Right atrium auricular region (tissue), 2 donors: ENCODE data around the gene PDE6G. TPM values are rescaled to one million over a fixed set of nuclear protein-coding genes. Genes with fewer than 3 reads are reported as not detected.
A peak's percentile ranks its signal among the peaks of the same experiment; 100 is the strongest.

Source experiments
- DNase-seq: peaks from one replicate; pipeline ENCODE4 v3.0.0-alpha.2; 2019; ENCODE audit warnings: low spot score
- H3K27ac ChIP-seq, 2 donors: fragments of 200-600 bp; sonication (generic); 1 replicate in 1 of 2; 2 replicates in 1 of 2; pipeline ENCODE4 v1.5.1; 2016 to 2019
- H3K27me3 ChIP-seq, 2 donors: fragments of 200-600 bp; sonication (generic); one replicate each; pipeline versions ENCODE4 v1.5.1 to v1.6.0; 2017 to 2019
- H3K36me3 ChIP-seq: fragments of 200-600 bp; sonication (generic); one replicate; pipeline ENCODE4 v1.5.1; 2016
- H3K4me1 ChIP-seq, 2 donors: fragments of 200-600 bp; sonication (generic); one replicate each; pipeline versions ENCODE4 v1.5.1 to v1.6.0; 2017 to 2019
- H3K4me3 ChIP-seq, 2 donors: fragments of 200-600 bp; sonication (generic); 1 replicate in 1 of 2; 2 replicates in 1 of 2; pipeline ENCODE4 v1.5.1; 2017 to 2019; ENCODE audit warnings: mild to moderate bottlenecking in 1 of 2, moderate library complexity in 1 of 2
- H3K9me3 ChIP-seq, 2 donors: fragments of 200-600 bp; sonication (generic); one replicate each; pipeline ENCODE4 v1.5.1; 2019
- total RNA-seq, 2 donors: library from RNA; depleted of rRNA; stranded (reverse); fragments of >200 nt; gene quantifications; one replicate each; pipeline ENCODE4 v1.1.0, GENCODE V29; 2016
- TF ChIP-seq, protein P1 (sequence below), 2 donors: fragments of 200-600 bp; sonication (generic); IDR thresholded peaks; one replicate each; pipeline ENCODE4 v1.5.1; 2019; ENCODE audit warnings: antibody characterized with exemption in 2 of 2

Gene PDE6G
- total RNA-seq, 2 donors from 2014 or later, result not detected

DNA sequence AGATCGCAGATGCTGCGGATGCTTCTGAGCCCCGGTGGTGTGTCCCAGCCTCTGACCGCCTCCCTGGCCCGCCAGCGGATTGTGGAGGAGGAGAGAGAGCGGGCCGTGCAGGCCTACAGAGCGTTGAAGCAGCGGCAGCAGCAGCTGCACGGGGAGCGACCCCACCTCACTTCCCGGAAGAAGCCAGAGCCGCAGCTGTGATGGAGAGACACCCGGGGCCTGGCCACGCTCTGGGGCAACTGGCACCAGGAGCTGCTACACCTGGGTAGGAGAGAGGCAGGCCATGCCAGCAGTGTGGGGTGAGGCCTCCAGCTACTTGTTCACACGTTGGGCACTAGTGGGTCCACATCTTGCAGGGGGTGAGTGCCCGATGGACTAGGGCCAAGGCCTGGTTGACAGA lies 16.2 kb upstream of the PDE6G start:
- peaks cover 44% of the 10 kb centered on the region for H3K36me3 ChIP-seq

DNA sequence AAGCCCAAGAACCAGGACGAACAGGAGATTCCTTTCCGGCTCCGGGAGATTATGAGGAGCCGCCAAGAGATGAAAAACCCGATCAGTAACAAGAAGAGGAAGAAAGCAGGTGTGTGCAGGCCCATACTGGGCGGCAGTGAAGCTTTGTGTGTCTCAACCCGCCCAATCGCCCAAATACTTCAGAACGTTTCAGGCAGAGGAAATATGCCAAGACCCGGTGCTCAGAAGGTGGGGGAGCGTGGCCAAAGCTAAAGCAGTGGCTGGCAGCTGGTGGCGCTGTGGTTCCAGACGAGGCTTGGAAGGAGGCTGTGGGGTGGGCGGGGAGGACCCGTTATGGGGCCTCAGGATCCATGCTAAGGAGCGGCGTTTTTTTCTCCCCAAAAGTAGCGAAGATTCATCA lies 11.4 kb upstream of the PDE6G start:
- H3K27ac ChIP-seq, result no peak overlapping the region
- no peak for DNase-seq
- no peaks in the 10 kb centered on the region for H3K9me3 ChIP-seq
- H3K4me1 ChIP-seq, result peaks cover 0 to 29% of the 10 kb centered on the region in 2 donors
- no peak overlapping the region for H3K4me3 ChIP-seq
- peaks cover 34% of the 10 kb centered on the region for H3K36me3 ChIP-seq
- no peaks in the 10 kb centered on the region for H3K27me3 ChIP-seq
- TF ChIP-seq, protein P1, sequence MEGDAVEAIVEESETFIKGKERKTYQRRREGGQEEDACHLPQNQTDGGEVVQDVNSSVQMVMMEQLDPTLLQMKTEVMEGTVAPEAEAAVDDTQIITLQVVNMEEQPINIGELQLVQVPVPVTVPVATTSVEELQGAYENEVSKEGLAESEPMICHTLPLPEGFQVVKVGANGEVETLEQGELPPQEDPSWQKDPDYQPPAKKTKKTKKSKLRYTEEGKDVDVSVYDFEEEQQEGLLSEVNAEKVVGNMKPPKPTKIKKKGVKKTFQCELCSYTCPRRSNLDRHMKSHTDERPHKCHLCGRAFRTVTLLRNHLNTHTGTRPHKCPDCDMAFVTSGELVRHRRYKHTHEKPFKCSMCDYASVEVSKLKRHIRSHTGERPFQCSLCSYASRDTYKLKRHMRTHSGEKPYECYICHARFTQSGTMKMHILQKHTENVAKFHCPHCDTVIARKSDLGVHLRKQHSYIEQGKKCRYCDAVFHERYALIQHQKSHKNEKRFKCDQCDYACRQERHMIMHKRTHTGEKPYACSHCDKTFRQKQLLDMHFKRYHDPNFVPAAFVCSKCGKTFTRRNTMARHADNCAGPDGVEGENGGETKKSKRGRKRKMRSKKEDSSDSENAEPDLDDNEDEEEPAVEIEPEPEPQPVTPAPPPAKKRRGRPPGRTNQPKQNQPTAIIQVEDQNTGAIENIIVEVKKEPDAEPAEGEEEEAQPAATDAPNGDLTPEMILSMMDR (IDR thresholded peaks at IDR 0.05), result no peak

More for the DNA sequence above, 16.2 kb upstream of the PDE6G start:
- DNase-seq, result no peak
- Histone ChIP-seq H3K9me3 (no peaks in the 10 kb centered on the region), H3K4me1 (peaks cover 0 to 14% of the 10 kb centered on the region in 2 donors), H3K27ac (no peak overlapping the region), H3K4me3 (no peak overlapping the region), H3K27me3 (no peaks in the 10 kb centered on the region)
- TF ChIP-seq, protein P1 (IDR thresholded peaks at IDR 0.05), result no peak

DNA sequence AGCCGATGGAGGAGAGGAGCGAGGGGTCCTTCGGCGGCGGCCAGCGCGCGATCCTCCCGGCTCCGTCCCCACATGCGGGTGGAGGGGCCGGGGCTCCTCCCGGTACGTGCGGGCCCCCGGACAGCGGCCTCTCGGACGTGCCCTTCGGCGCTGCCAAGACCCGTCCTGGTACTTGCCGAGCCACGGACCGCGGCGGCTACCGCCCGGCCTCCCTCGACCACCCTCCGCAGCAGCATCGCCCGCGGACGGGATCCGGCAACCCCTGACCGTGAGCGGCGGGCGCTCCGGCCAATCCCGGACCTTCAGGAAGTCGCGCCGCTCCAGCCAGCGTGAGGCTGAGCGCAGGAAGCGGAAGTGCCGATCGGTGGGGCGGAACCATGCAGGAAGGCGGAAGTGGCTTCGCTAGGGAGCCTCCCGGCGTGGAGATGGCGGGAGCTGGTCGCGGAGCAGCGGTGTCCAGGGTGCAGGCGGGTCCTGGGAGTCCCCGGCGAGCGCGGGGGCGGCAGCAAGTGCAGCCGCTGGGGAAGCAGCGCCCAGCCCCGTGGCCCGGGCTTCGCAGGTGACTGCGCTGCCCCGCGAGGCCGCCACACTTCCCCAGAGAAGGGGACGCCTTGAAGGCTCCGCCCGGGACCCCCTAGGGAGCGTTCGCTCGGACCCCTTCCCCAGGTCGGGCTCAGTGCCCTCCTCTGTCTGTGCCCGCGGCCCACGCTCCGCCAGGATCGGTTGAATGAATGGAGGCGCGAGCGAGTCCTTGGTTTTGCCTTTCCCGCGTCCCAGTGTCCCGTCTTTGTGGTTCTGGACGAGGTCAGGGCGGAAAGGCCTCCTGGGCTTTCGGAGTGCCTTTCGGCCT lies 10.2 kb upstream of the PDE6G start, which contains the start of the genes CCDC137 and OXLD1:
Gene CCDC137, plus strand, starts transcription at position 396 of the 850 bp plus-strand sequence. Its CDS starts 30 bp downstream, at position 426.
Gene OXLD1, minus strand, starts transcription at position 264 of the 850 bp plus-strand sequence. Its CDS starts 28 bp downstream, at position 236.
- H3K27me3 ChIP-seq, result no peaks in the 10 kb centered on the region
- peak within 1 kb of the TSS; percentile 85 for H3K27ac ChIP-seq
- H3K4me1 ChIP-seq, result peaks cover 0 to 29% of the 10 kb centered on the region in 2 donors
- peak; percentile 94 for DNase-seq
- H3K4me3 ChIP-seq, result peak within 1 kb of the TSS; percentile 89 to 99
- H3K9me3 ChIP-seq, result no peaks in the 10 kb centered on the region
- H3K36me3 ChIP-seq, result peaks cover 23% of the 10 kb centered on the region
- TF ChIP-seq, protein P1 (IDR thresholded peaks at IDR 0.05), result no peak

DNA sequence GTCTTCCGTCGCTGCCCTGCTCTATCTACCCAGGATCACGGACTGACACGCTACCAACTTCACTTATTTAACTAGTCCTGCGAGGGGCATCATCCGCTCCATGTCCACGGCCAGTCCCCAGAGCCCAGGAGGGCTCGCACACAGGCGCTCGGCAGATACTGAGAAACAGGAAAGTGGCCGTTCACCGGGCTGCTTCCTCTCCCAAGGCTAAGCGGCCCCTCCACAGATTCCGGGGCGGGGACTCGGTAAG lies 9.7 kb upstream of the PDE6G start:
- H3K36me3 ChIP-seq, result peaks cover 17% of the 10 kb centered on the region
- TF ChIP-seq, protein P1 (IDR thresholded peaks at IDR 0.05), result no peak
- no peaks in the 10 kb centered on the region for H3K9me3 ChIP-seq
- H3K27ac ChIP-seq, result peak overlapping the region; percentile 85
- no peak for DNase-seq
- H3K4me1 ChIP-seq, result peaks cover 0 to 29% of the 10 kb centered on the region in 2 donors
- H3K4me3 ChIP-seq, result peak overlapping the region; percentile 89 to 99
- no peaks in the 10 kb centered on the region for H3K27me3 ChIP-seq

DNA sequence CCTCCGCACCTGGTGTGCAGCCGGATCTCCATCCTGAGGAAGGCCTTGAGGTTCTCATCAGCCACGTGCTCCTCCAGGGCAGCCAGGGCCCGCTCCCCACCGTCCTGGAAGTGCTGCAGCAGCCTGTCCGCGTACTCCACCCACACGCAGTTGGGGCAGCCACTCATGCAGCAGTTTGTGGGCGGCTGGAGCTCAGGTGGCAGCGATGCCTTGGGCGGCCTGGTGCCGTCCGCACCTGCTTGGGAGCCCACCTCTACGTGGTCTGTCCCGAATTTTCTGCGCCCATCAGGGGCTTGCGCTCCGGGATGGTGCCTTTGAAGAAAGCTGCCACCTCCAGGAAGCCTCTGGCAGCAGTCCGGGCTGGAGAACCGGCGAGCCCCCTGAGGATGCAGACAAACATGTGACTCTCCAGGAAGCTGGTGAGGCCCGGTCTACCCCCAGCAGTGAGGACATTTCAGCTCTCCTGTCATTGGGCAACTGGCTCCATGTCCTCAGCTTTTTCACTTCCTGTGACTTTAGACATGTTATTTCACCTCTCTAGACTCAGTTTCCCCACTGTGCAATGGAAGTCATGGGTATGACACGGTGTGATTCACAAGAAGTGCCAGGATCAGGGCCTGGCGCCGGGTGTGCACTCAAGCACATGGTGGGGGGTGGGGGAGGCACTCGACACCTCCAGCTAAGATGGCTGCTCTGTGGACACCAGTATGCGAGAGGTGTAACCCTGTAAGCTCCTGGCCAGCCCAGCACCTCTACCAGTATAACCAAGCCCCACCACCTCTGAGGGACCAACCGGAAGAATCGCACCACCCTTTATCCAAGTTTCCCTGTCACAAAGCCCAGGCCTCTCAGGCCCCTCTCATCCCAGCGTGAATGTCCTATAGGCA lies 9.1 kb upstream of the PDE6G start:
- DNase-seq, result no peak
- Histone ChIP-seq H3K36me3 (peaks cover 14% of the 10 kb centered on the region), H3K4me1 (peaks cover 0 to 29% of the 10 kb centered on the region in 2 donors), H3K4me3 (peak overlapping the region; percentile 89 to 99), H3K27me3 (no peaks in the 10 kb centered on the region), H3K27ac (peak overlapping the region; percentile 85), H3K9me3 (no peaks in the 10 kb centered on the region)
- TF ChIP-seq, protein P1 (IDR thresholded peaks at IDR 0.05), result no peak
